Cardiac fibroblast (primary cell): ENCODE measurements around the gene ARSB.

ENCODE experiments used
- DNase-seq, 2 donors: peaks; one replicate each; pipeline versions ENCODE4 v3.0.0 to v3.0.0-alpha.2; 2010; ENCODE audit warnings: low read depth in 2 of 2
- H3K4me3 ChIP-seq, 2 donors: replicated peaks in 1 of 2; 1 replicate in 1 of 2; 2 replicates in 1 of 2; pipeline ENCODE4 v1.5.1; 2011; ENCODE audit warnings: low read depth in 2 of 2, low read length in 2 of 2, mild to moderate bottlenecking in 2 of 2, moderate library complexity in 1 of 2
- TF ChIP-seq, protein P1 (sequence below): IDR thresholded peaks from one replicate; pipeline ENCODE4 v1.5.1; 2011; ENCODE audit warnings: low read depth, mild to moderate bottlenecking, low read length, inconsistent platforms

The ARSB gene

GRCh38 chr5:78779771-78780616 lies 205.1 kb downstream of the ARSB start:
- H3K4me3 ChIP-seq: no peak overlapping the region
- peak; percentile 80 to 90 for DNase-seq
- TF ChIP-seq, protein P1, sequence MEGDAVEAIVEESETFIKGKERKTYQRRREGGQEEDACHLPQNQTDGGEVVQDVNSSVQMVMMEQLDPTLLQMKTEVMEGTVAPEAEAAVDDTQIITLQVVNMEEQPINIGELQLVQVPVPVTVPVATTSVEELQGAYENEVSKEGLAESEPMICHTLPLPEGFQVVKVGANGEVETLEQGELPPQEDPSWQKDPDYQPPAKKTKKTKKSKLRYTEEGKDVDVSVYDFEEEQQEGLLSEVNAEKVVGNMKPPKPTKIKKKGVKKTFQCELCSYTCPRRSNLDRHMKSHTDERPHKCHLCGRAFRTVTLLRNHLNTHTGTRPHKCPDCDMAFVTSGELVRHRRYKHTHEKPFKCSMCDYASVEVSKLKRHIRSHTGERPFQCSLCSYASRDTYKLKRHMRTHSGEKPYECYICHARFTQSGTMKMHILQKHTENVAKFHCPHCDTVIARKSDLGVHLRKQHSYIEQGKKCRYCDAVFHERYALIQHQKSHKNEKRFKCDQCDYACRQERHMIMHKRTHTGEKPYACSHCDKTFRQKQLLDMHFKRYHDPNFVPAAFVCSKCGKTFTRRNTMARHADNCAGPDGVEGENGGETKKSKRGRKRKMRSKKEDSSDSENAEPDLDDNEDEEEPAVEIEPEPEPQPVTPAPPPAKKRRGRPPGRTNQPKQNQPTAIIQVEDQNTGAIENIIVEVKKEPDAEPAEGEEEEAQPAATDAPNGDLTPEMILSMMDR: no peak

GRCh38 chr5:78779262-78779661 lies 205.8 kb downstream of the ARSB start:
- TF ChIP-seq, protein P1: no peak
- H3K4me3 ChIP-seq: no peak overlapping the region
- DNase-seq: peak in 1 of 2 donors; percentile 46

- H3K4me3 ChIP-seq: no peak overlapping the region
- TF ChIP-seq, protein P1: no peak
- no peak for DNase-seq
These were observed 206.6 kb downstream of the ARSB start for GRCh38 chr5:78778538-78778937.

DNA sequence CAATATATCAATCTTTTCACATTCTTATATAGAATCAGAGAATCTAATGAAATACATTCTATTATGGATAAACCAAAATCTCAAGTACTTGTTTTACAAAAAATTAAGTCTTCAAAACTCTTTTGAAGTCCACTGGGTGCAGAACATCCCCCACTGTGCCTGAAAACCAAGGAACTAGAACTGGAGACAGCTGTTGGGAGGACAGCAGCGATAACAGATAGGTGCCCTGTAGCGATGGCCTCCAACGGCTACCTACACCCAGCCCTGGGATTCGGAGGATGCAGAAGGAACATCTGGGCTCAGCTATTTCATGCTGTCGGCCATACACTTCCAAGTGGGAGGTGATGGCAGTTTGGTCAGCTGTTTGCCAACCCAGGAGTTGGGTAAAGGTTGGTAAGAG lies 207.2 kb downstream of the ARSB start:
- DNase-seq: no peak
- H3K4me3 ChIP-seq: no peak overlapping the region
- TF ChIP-seq, protein P1: no peak

GRCh38 chr5:78776637-78777036 lies 208.5 kb downstream of the ARSB start:
- TF ChIP-seq, protein P1: no peak
- H3K4me3 ChIP-seq: no peak overlapping the region
- DNase-seq: peak in 1 of 2 donors; percentile 52

DNA sequence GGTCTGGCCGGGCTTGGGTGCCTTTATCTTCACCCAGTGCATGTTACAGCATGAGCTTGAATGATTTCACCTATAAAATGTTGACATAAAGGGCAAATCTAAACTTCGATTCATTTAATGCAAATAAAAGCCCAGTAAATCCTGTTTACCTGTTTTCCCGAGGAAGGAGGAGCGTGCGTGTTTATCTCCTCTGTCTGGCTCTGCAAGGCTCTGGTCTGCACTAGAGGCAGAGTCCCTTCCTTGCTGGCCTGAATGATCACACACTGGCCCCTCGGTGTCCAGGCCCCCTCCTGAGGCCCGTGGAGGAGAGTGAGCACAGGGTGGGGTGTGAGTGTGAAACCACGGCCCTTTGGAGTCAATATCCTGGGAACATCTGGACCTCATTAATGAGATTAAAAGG lies 211.5 kb downstream of the ARSB start:
- DNase-seq: no peak
- TF ChIP-seq, protein P1: no peak
- no peak overlapping the region for H3K4me3 ChIP-seq
